CD14-positive monocyte (primary cell): ENCODE data around the gene MEGF6. TPM values are rescaled to one million over a fixed set of nuclear protein-coding genes. Genes with fewer than 3 reads are reported as not detected.

Source experiments
- DNase-seq, 3 donors: peaks; one replicate each; pipeline ENCODE4 v3.0.0-alpha.2; 2011 to 2022
- H2AFZ ChIP-seq: 2 replicates; pipeline ENCODE4 v1.6.0; 2012; ENCODE audit warnings: mild to moderate bottlenecking, low read depth, low read length, inconsistent platforms; ENCODE audit not compliant: insufficient read depth, poor library complexity, severe bottlenecking
- H3K27ac ChIP-seq, 2 donors: 1 replicate in 1 of 2; 2 replicates in 1 of 2; pipeline ENCODE4 v1.5.1; 2012 to 2013; ENCODE audit warnings: low read length in 2 of 2, control low read depth in 1 of 2, inconsistent platforms in 1 of 2, low read depth in 1 of 2, mild to moderate bottlenecking in 1 of 2
- H3K27me3 ChIP-seq, 2 donors: one replicate each; pipeline versions ENCODE4 v1.6.0 to v1.6.1; 2011 to 2013; ENCODE audit warnings: low read length in 2 of 2; ENCODE audit not compliant: control insufficient read depth in 2 of 2, insufficient read depth in 2 of 2
- H3K36me3 ChIP-seq, 2 donors: replicated peaks in 1 of 2; 1 replicate in 1 of 2; 2 replicates in 1 of 2; pipeline versions ENCODE4 v1.5.1 to v1.6.1; 2012 to 2013; ENCODE audit warnings: low read length in 2 of 2, control low read depth in 1 of 2, inconsistent platforms in 1 of 2, mild to moderate bottlenecking in 1 of 2; ENCODE audit not compliant: insufficient read depth in 2 of 2, control insufficient read depth in 1 of 2
- H3K4me1 ChIP-seq, 2 donors: 1 replicate in 1 of 2; 2 replicates in 1 of 2; pipeline versions ENCODE4 v1.5.1 to v1.6.1; 2012 to 2013; ENCODE audit warnings: low read length in 2 of 2, control low read depth in 1 of 2, inconsistent platforms in 1 of 2, mild to moderate bottlenecking in 1 of 2, moderate library complexity in 1 of 2; ENCODE audit not compliant: insufficient read depth in 2 of 2, control insufficient read depth in 1 of 2
- H3K4me2 ChIP-seq: replicated peaks from 2 replicates; pipeline ENCODE3; 2012; ENCODE audit warnings: low read length, moderate library complexity, mild to moderate bottlenecking; ENCODE audit not compliant: poor library complexity, severe bottlenecking; ENCODE audit errors: extremely low read depth
- H3K4me3 ChIP-seq, 3 experiments: fragments of 200-600 bp in 1 of 3; sonication (generic) in 1 of 3; replicated peaks in 1 of 3; 1 replicate in 2 of 3; 2 replicates in 1 of 3; pipeline ENCODE4 v1.5.1; 2011 to 2013; ENCODE audit warnings: low read length in 3 of 3, mild to moderate bottlenecking in 3 of 3, control low read depth in 2 of 3, low read depth in 2 of 3, inconsistent platforms in 1 of 3, moderate library complexity in 1 of 3
- H3K79me2 ChIP-seq: 2 replicates; pipeline ENCODE4 v1.6.0; 2012; ENCODE audit warnings: mild to moderate bottlenecking, control low read depth, inconsistent platforms, low read length, moderate library complexity; ENCODE audit not compliant: insufficient read depth
- H3K9ac ChIP-seq: 2 replicates; pipeline ENCODE4 v1.6.0; 2017; ENCODE audit warnings: low read length, mild to moderate bottlenecking; ENCODE audit not compliant: insufficient read depth, poor library complexity, severe bottlenecking
- H3K9me3 ChIP-seq, 2 donors: replicated peaks in 1 of 2; 1 replicate in 1 of 2; 2 replicates in 1 of 2; pipeline versions ENCODE4 v1.5.1 to v1.6.1; 2012 to 2013; ENCODE audit warnings: low read length in 2 of 2, control low read depth in 1 of 2; ENCODE audit not compliant: control insufficient read depth in 1 of 2, insufficient read depth in 1 of 2
- H4K20me1 ChIP-seq: 2 replicates; pipeline ENCODE4 v1.6.0; 2012; ENCODE audit warnings: mild to moderate bottlenecking, low read length, control low read depth, moderate library complexity; ENCODE audit not compliant: insufficient read depth
- H3K27ac Mint-ChIP-seq, 7 donors: one replicate each; pipeline ENCODE4 v1.8.0; 2020; ENCODE audit warnings: mild to moderate bottlenecking in 7 of 7, mixed read lengths in 7 of 7, moderate library complexity in 6 of 7, inconsistent platforms in 2 of 7
- H3K27me3 Mint-ChIP-seq, 3 donors: one replicate each; pipeline ENCODE4 v1.8.0; 2021 to 2022; ENCODE audit warnings: low read depth in 3 of 3, mild to moderate bottlenecking in 3 of 3, mixed read lengths in 3 of 3, moderate library complexity in 3 of 3, inconsistent platforms in 1 of 3
- H3K36me3 Mint-ChIP-seq, 2 donors: one replicate each; pipeline ENCODE4 v1.8.0; 2020; ENCODE audit warnings: mixed read lengths in 2 of 2, inconsistent platforms in 1 of 2, mild to moderate bottlenecking in 1 of 2
- H3K4me1 Mint-ChIP-seq: one replicate; pipeline ENCODE4 v1.8.0; 2020; ENCODE audit warnings: mild to moderate bottlenecking, mixed read lengths
- H3K4me3 Mint-ChIP-seq, 2 donors: one replicate each; pipeline ENCODE4 v1.8.0; 2020; ENCODE audit warnings: mild to moderate bottlenecking in 2 of 2, mixed read lengths in 2 of 2, moderate library complexity in 1 of 2
- H3K9me3 Mint-ChIP-seq, 7 donors: one replicate each; pipeline ENCODE4 v1.8.0; 2020 to 2022; ENCODE audit warnings: mixed read lengths in 7 of 7, mild to moderate bottlenecking in 6 of 7, moderate library complexity in 6 of 7, inconsistent platforms in 2 of 7
- WGBS: methylation state at CpG from one replicate; pipeline ENCODE4 v1.1.5; 2013; ENCODE audit warnings: missing lambda C conversion rate; ENCODE audit not compliant: insufficient coverage; 5-methylcytosine and 5-hydroxymethylcytosine counted together
- intact Hi-C, 2 donors: fragments of 100-400 bp; cut with micrococcal nuclease; formaldehyde crosslinking; loops; one replicate each; pipeline versions ENCODE4 v1.15.0 to v1.15.1; 2023
- polyA plus RNA-seq, 3 donors: library from polyadenylated mRNA; depleted of rRNA in 1 of 3; unstranded in 2 of 3; stranded (reverse) in 1 of 3; fragments of 300-500 nt in 2 of 3; fragments of >200 nt in 1 of 3; fragmentation: Illumina TruSeq in 2 of 3; gene quantifications; 1 replicate in 2 of 3; 2 replicates in 1 of 3; pipeline ENCODE4 v1.2.3, GENCODE V29; 2012 to 2021
- TF ChIP-seq, protein P1 (sequence below): fragments of 200-600 bp; IDR thresholded peaks from one replicate; pipeline ENCODE4 v1.8.0; 2022; ENCODE audit warnings: antibody characterized with exemption, mild to moderate bottlenecking

Gene MEGF6
- polyA plus RNA-seq, 3 donors, result 0.39 to 3.8 (median 1.2) TPM

DNA sequence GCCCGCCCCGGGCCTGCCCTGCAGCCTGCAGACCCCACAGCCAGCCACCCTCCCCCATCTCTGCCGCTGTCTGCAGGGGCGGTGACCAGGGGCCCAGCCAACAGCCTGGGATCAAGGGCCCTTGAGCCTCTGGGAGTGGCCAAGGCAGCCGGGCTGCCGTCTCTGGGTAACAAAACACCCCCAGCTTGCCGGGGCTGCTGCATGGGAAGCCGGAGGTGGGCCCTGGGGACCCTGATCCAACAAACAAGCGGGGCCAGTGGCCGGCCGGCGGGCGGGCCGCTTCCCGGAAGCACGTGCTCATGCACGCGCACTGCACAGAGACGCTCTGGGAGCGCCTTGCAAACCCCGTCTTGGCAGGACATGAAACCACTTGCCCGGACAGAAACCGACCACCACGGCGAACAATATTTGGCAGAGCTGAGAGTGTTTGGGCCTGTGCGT lies 13.2 kb downstream of the MEGF6 start:
- Mint-ChIP-seq H3K27me3 (peaks cover 8 to 13% (median 9%) of the 10 kb centered on the region in 3 donors), H3K4me3 (peak overlapping the region; percentile 76 to 88), H3K9me3 (no peaks in the 10 kb centered on the region), H3K4me1 (peaks cover 25% of the 10 kb centered on the region), H3K27ac (no peak overlapping the region), H3K36me3 (no peaks in the 10 kb centered on the region)
- intact Hi-C loops, result loop anchor here in 1 of 2 donors (10.0 kb wide), 1 partner anchor 153 kb away; no protein-coding TSS in a partner anchor
- Histone ChIP-seq H3K4me3 (peak overlapping the region in 2 of 3 experiments; percentile 16 to 67), H3K9ac (peak overlapping the region; percentile 49), H3K9me3 (no peaks in the 10 kb centered on the region), H3K4me2 (peak overlapping the region; percentile 71), H3K36me3 (no peaks in the 10 kb centered on the region), H4K20me1 (no peaks in the 10 kb centered on the region), H2AFZ (peak overlapping the region; percentile 76), H3K4me1 (peaks cover 20 to 24% of the 10 kb centered on the region in 2 donors), H3K79me2 (no peaks in the 10 kb centered on the region), H3K27me3 (no peaks in the 10 kb centered on the region), H3K27ac (no peak overlapping the region)
- no peak for DNase-seq
- 18% methylated on average over 23 of the region's 26 CpGs for WGBS
- TF ChIP-seq, protein P1, sequence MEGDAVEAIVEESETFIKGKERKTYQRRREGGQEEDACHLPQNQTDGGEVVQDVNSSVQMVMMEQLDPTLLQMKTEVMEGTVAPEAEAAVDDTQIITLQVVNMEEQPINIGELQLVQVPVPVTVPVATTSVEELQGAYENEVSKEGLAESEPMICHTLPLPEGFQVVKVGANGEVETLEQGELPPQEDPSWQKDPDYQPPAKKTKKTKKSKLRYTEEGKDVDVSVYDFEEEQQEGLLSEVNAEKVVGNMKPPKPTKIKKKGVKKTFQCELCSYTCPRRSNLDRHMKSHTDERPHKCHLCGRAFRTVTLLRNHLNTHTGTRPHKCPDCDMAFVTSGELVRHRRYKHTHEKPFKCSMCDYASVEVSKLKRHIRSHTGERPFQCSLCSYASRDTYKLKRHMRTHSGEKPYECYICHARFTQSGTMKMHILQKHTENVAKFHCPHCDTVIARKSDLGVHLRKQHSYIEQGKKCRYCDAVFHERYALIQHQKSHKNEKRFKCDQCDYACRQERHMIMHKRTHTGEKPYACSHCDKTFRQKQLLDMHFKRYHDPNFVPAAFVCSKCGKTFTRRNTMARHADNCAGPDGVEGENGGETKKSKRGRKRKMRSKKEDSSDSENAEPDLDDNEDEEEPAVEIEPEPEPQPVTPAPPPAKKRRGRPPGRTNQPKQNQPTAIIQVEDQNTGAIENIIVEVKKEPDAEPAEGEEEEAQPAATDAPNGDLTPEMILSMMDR, result no peak

DNA sequence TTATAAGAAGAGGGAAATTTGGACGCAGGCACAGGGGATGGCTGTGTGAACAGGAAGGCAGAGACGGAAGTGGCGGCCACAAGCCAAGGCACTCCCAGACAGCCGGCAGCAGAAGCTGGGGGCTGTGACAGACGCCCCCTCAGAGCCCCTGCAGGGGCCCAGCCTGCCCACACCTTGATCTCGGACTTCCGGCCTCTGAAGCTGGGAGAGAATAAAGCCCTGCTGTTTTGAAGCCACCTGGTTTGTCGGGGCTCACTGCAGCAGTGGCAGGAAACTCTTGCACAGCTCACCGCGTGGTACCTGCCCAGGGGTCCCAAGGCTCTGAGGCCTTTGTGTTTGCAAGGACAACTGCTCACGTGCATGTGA lies 13.7 kb downstream of the MEGF6 start:
- H3K9ac ChIP-seq, result peak overlapping the region; percentile 49
- H3K27me3 ChIP-seq, result no peaks in the 10 kb centered on the region
- H3K27ac ChIP-seq, result no peak overlapping the region
- H3K9me3 ChIP-seq, result no peaks in the 10 kb centered on the region
- H3K9me3 Mint-ChIP-seq, result no peaks in the 10 kb centered on the region
- H3K36me3 ChIP-seq, result no peaks in the 10 kb centered on the region
- no peak overlapping the region for H3K27ac Mint-ChIP-seq
- WGBS, result 0% methylated on average over 11 of the region's 11 CpGs
- H3K36me3 Mint-ChIP-seq, result no peaks in the 10 kb centered on the region
- H3K79me2 ChIP-seq, result no peaks in the 10 kb centered on the region
- peaks cover 8 to 13% (median 9%) of the 10 kb centered on the region in 3 donors for H3K27me3 Mint-ChIP-seq
- peaks cover 22% of the 10 kb centered on the region for H3K4me1 Mint-ChIP-seq
- H2AFZ ChIP-seq, result peak overlapping the region; percentile 76
- peak overlapping the region in 2 of 3 experiments; percentile 16 to 67 for H3K4me3 ChIP-seq
- no peaks in the 10 kb centered on the region for H4K20me1 ChIP-seq
- peak overlapping the region; percentile 76 to 88 for H3K4me3 Mint-ChIP-seq
- TF ChIP-seq, protein P1, result no peak
- peaks cover 20 to 24% of the 10 kb centered on the region in 2 donors for H3K4me1 ChIP-seq
- DNase-seq, result peak in 2 of 3 donors; percentile 26 to 28
- peak overlapping the region; percentile 71 for H3K4me2 ChIP-seq
- intact Hi-C loops, result loop anchor here in 1 of 2 donors (10.0 kb wide), 1 partner anchor 153 kb away; no protein-coding TSS in a partner anchor
